D721Med (cell line): ENCODE data around the gene GNAL.

Experiments
- DNase-seq: peaks from one replicate; pipeline ENCODE4 v3.0.0; 2011; ENCODE audit warnings: low spot score; ENCODE audit not compliant: insufficient read length
- FAIRE-seq: peaks from 2 replicates; lab custom pipeline; 2011; peaks lifted over from hg19 to GRCh38; lab: Jason Lieb, UNC
- CTCF ChIP-seq: IDR thresholded peaks from 2 replicates; pipeline ENCODE4 v1.5.1; 2012; ENCODE audit warnings: mild to moderate bottlenecking, control low read depth; ENCODE audit not compliant: insufficient read depth; ENCODE audit errors: missing control alignments

Gene GNAL

GRCh38 chr18:11932393-11932792 lies 243.3 kb downstream of the GNAL start:
- no peak for TF ChIP-seq CTCF
- FAIRE-seq = no peak
- no peak for DNase-seq
